Suprapubic skin (tissue), 3 donors: ENCODE measurements around the gene PRSS57.

Experiments used
- POLR2AphosphoS5 ChIP-seq, 3 donors: sonication (generic); formaldehyde crosslinking; IDR thresholded peaks; one replicate each; pipeline ENCODE4 v1.6.1; 2017; ENCODE audit warnings: antibody characterized with exemption in 3 of 3
- TF ChIP-seq, protein P1 (sequence below), 2 donors: fragments of 200-600 bp in 1 of 2; fragments of 450-650 bp in 1 of 2; sonication (generic) in 1 of 2; IDR thresholded peaks; one replicate each; pipeline ENCODE4 v1.5.1; 2016 to 2019; ENCODE audit warnings: antibody characterized with exemption in 2 of 2, mild to moderate bottlenecking in 1 of 2, moderate library complexity in 1 of 2

DNA sequence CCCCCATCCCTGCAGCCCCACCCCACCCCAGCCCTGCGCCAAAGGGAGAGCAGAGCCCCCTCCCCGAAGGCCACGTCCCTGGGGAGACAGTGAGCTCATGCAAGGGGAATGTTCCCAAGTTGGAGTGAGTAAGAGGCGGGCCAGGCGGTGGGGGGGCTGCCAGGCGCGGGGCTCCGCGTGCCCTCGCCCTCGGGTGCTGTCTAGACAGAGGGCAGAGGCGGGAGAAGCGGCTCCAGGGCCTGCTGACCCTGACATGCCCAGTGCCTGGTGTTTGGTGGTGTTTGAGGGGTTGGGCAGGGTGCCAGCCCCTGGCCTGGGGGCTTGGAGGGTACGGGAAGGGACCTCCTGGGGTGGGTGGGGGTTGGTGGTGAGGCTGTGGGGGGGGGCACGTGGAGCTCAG, 18.1 kb downstream of the PRSS57 start:
- TF ChIP-seq POLR2AphosphoS5 (IDR thresholded peaks at IDR 0.05), result peak in 2 of 3 donors; percentile 17 to 76
- TF ChIP-seq, protein P1, sequence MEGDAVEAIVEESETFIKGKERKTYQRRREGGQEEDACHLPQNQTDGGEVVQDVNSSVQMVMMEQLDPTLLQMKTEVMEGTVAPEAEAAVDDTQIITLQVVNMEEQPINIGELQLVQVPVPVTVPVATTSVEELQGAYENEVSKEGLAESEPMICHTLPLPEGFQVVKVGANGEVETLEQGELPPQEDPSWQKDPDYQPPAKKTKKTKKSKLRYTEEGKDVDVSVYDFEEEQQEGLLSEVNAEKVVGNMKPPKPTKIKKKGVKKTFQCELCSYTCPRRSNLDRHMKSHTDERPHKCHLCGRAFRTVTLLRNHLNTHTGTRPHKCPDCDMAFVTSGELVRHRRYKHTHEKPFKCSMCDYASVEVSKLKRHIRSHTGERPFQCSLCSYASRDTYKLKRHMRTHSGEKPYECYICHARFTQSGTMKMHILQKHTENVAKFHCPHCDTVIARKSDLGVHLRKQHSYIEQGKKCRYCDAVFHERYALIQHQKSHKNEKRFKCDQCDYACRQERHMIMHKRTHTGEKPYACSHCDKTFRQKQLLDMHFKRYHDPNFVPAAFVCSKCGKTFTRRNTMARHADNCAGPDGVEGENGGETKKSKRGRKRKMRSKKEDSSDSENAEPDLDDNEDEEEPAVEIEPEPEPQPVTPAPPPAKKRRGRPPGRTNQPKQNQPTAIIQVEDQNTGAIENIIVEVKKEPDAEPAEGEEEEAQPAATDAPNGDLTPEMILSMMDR (IDR thresholded peaks at IDR 0.05), result no peak
